Measurements from ENCODE around the gene SCCPDH. TPM values are rescaled to one million over a fixed set of nuclear protein-coding genes. Genes with fewer than 3 reads are reported as not detected.

The SCCPDH gene
- total RNA-seq, 1 experiment from 2014 or later = 10.9 TPM

DNA sequence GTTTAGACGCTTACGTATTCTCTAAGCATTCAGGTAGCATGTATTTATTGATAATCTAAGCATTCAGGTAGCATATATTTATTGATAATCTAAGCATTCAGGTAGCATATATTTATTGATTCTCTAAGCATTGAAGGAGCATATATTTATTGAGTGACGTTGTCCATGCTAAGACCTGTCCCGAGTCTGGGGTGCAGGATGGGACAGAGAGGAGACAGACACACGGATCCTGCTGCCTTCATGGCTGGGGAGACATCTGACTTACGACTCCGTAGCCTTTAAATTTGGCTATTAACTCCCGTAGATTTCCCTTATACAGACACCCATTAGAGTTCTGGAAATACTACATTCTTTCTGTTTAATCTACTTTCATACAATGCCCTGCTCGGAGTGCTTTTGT lies 982 bp downstream of the SCCPDH start:
- ATAC-seq = no peak
- Mint-ChIP-seq H3K27me3 (ENCODE audit: low read depth) (peaks cover 37% of the 10 kb centered on the region), H3K4me1 (peaks cover 7% of the 10 kb centered on the region; the same call in 1 of the 2 replicates), H3K9me3 (peaks cover 43% of the 10 kb centered on the region), H3K27ac (no peak overlapping the region), H3K4me3 (peak overlapping the region; percentile 76), H3K36me3 (peaks cover 44% of the 10 kb centered on the region)
- no peak for DNase-seq (ENCODE audit: low spot score)
- ChIA-PET POLR2A (no interaction called here), CTCF (interaction anchor here (1.1 to 2.2 kb wide), 3 partner anchors 36 to 218 kb away, joined by 3 to 17 read pairs (median 4); partner anchors contain the start of gene SMYD3)
- TF ChIP-seq TEAD4 (CRISPR knock-in tag; IDR thresholded peaks at IDR 0.05) (no peak), ZNF317 (CRISPR knock-in tag; IDR thresholded peaks at IDR 0.05; ENCODE audit: borderline replicate concordance, low read depth) (no peak), JAZF1 (CRISPR knock-in tag; IDR thresholded peaks at IDR 0.05) (no peak), OVOL2 (CRISPR knock-in tag; IDR thresholded peaks at IDR 0.05; ENCODE audit: borderline replicate concordance) (no peak), NFATC4 (CRISPR knock-in tag; IDR thresholded peaks at IDR 0.05) (no peak), NFYB (CRISPR knock-in tag; conservative IDR thresholded peaks at IDR 0.05; ENCODE audit: low read depth) (no peak)
- TF ChIP-seq, protein P1, sequence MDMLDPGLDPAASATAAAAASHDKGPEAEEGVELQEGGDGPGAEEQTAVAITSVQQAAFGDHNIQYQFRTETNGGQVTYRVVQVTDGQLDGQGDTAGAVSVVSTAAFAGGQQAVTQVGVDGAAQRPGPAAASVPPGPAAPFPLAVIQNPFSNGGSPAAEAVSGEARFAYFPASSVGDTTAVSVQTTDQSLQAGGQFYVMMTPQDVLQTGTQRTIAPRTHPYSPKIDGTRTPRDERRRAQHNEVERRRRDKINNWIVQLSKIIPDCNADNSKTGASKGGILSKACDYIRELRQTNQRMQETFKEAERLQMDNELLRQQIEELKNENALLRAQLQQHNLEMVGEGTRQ (CRISPR knock-in tag; IDR thresholded peaks at IDR 0.05) = no peak
- TF ChIP-seq, protein P2, sequence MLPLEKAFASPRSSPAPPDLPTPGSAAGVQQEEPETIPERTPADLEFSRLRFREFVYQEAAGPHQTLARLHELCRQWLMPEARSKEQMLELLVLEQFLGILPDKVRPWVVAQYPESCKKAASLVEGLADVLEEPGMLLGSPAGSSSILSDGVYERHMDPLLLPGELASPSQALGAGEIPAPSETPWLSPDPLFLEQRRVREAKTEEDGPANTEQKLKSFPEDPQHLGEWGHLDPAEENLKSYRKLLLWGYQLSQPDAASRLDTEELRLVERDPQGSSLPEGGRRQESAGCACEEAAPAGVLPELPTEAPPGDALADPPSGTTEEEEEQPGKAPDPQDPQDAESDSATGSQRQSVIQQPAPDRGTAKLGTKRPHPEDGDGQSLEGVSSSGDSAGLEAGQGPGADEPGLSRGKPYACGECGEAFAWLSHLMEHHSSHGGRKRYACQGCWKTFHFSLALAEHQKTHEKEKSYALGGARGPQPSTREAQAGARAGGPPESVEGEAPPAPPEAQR (CRISPR knock-in tag; IDR thresholded peaks at IDR 0.05) = no peak
- TF ChIP-seq, protein P3, sequence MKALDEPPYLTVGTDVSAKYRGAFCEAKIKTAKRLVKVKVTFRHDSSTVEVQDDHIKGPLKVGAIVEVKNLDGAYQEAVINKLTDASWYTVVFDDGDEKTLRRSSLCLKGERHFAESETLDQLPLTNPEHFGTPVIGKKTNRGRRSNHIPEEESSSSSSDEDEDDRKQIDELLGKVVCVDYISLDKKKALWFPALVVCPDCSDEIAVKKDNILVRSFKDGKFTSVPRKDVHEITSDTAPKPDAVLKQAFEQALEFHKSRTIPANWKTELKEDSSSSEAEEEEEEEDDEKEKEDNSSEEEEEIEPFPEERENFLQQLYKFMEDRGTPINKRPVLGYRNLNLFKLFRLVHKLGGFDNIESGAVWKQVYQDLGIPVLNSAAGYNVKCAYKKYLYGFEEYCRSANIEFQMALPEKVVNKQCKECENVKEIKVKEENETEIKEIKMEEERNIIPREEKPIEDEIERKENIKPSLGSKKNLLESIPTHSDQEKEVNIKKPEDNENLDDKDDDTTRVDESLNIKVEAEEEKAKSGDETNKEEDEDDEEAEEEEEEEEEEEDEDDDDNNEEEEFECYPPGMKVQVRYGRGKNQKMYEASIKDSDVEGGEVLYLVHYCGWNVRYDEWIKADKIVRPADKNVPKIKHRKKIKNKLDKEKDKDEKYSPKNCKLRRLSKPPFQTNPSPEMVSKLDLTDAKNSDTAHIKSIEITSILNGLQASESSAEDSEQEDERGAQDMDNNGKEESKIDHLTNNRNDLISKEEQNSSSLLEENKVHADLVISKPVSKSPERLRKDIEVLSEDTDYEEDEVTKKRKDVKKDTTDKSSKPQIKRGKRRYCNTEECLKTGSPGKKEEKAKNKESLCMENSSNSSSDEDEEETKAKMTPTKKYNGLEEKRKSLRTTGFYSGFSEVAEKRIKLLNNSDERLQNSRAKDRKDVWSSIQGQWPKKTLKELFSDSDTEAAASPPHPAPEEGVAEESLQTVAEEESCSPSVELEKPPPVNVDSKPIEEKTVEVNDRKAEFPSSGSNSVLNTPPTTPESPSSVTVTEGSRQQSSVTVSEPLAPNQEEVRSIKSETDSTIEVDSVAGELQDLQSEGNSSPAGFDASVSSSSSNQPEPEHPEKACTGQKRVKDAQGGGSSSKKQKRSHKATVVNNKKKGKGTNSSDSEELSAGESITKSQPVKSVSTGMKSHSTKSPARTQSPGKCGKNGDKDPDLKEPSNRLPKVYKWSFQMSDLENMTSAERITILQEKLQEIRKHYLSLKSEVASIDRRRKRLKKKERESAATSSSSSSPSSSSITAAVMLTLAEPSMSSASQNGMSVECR (CRISPR knock-in tag; IDR thresholded peaks at IDR 0.05; ENCODE audit: borderline replicate concordance) = no peak

DNA sequence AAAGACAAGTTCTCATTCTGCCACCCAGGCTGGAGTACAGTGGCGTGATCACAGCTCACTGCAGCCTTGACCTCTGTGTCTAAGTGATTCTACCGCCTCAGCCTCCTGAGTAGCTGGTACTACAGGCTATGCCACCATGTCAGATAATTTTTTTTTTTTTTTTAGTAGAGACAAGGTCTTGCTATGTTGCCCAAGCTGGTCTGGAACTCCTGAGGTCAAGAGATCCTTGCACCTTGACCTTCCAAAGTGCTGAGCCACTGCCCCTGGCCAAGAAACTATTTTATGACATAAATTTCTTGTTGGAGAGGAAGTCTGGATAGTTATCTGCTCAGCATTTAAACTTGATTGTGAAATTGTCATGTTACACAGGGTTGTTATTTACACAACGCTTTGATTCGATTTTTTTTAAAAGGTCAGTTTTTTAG lies 2.1 kb downstream of the SCCPDH start:
- ATAC-seq (no peak), DNase-seq (ENCODE audit: low spot score) (no peak)
- POLR2A ChIA-PET = no interaction called here
- TF ChIP-seq, protein P4, sequence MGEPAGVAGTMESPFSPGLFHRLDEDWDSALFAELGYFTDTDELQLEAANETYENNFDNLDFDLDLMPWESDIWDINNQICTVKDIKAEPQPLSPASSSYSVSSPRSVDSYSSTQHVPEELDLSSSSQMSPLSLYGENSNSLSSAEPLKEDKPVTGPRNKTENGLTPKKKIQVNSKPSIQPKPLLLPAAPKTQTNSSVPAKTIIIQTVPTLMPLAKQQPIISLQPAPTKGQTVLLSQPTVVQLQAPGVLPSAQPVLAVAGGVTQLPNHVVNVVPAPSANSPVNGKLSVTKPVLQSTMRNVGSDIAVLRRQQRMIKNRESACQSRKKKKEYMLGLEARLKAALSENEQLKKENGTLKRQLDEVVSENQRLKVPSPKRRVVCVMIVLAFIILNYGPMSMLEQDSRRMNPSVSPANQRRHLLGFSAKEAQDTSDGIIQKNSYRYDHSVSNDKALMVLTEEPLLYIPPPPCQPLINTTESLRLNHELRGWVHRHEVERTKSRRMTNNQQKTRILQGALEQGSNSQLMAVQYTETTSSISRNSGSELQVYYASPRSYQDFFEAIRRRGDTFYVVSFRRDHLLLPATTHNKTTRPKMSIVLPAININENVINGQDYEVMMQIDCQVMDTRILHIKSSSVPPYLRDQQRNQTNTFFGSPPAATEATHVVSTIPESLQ (CRISPR knock-in tag; IDR thresholded peaks at IDR 0.05) = no peak
- TF ChIP-seq ESRRA (CRISPR knock-in tag; IDR thresholded peaks at IDR 0.05; ENCODE audit: borderline replicate concordance) (no peak), SMAD4 (CRISPR knock-in tag; IDR thresholded peaks at IDR 0.05) (no peak)
- TF ChIP-seq, protein P5, sequence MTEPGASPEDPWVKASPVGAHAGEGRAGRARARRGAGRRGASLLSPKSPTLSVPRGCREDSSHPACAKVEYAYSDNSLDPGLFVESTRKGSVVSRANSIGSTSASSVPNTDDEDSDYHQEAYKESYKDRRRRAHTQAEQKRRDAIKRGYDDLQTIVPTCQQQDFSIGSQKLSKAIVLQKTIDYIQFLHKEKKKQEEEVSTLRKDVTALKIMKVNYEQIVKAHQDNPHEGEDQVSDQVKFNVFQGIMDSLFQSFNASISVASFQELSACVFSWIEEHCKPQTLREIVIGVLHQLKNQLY (CRISPR knock-in tag; IDR thresholded peaks at IDR 0.05) = no peak
- CTCF ChIA-PET = no interaction called here
- H3K4me1 Mint-ChIP-seq = peaks cover 7% of the 10 kb centered on the region; the same call in 1 of the 2 replicates
- peaks cover 48% of the 10 kb centered on the region for H3K36me3 Mint-ChIP-seq
- H3K9me3 Mint-ChIP-seq = peaks cover 40% of the 10 kb centered on the region
- H3K27me3 Mint-ChIP-seq (ENCODE audit: low read depth) = peaks cover 32% of the 10 kb centered on the region
- no peak overlapping the region for H3K4me3 Mint-ChIP-seq
- no peak overlapping the region for H3K27ac Mint-ChIP-seq

Measured in WTC11 (cell line).